C4-2B (cell line): ENCODE data around the gene DHX16.
"Not testable (repeated sequence)": the region's sequence is repeated elsewhere in the genome, so short reads cannot be mapped to it uniquely, and the experiment has no call there.

Experiments used
- ZFX ChIP-seq: fragments of 450-650 bp; IDR thresholded peaks from 2 replicates; pipeline ENCODE4 v1.6.1; 2017
- TF ChIP-seq, protein P1 (sequence below): fragments of 450-650 bp; conservative IDR thresholded peaks from 2 replicates; pipeline ENCODE4 v1.5.1; 2017; ENCODE audit warnings: mild to moderate bottlenecking

DNA sequence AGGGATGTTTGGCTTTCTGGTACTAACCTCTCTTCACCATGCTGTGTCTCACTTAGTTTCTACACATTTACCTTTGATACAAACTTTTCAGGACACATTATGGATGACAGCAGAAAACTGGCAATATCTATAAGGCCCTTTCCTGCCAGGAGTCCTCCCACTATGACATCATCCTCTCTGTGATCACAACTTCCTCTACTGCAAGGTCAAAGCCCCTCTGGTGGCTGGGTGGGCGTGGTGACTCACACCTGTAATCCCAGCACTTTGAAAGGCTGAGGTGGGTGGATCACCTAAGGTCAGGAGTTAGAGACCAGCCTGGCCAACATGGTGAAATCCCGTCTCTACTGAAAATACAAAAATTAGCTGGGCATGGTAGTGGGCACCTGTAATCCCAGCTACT is 6.5 kb downstream of the DHX16 start:
- TF ChIP-seq, protein P1, sequence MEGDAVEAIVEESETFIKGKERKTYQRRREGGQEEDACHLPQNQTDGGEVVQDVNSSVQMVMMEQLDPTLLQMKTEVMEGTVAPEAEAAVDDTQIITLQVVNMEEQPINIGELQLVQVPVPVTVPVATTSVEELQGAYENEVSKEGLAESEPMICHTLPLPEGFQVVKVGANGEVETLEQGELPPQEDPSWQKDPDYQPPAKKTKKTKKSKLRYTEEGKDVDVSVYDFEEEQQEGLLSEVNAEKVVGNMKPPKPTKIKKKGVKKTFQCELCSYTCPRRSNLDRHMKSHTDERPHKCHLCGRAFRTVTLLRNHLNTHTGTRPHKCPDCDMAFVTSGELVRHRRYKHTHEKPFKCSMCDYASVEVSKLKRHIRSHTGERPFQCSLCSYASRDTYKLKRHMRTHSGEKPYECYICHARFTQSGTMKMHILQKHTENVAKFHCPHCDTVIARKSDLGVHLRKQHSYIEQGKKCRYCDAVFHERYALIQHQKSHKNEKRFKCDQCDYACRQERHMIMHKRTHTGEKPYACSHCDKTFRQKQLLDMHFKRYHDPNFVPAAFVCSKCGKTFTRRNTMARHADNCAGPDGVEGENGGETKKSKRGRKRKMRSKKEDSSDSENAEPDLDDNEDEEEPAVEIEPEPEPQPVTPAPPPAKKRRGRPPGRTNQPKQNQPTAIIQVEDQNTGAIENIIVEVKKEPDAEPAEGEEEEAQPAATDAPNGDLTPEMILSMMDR: not testable (repeated sequence)
- not testable (repeated sequence) for TF ChIP-seq ZFX
